ENCODE data around the gene ADCY3.
"Not testable (repeated sequence)": the region's sequence is repeated elsewhere in the genome, so short reads cannot be mapped to it uniquely, and the experiment has no call there.

ADCY3 gene

DNA sequence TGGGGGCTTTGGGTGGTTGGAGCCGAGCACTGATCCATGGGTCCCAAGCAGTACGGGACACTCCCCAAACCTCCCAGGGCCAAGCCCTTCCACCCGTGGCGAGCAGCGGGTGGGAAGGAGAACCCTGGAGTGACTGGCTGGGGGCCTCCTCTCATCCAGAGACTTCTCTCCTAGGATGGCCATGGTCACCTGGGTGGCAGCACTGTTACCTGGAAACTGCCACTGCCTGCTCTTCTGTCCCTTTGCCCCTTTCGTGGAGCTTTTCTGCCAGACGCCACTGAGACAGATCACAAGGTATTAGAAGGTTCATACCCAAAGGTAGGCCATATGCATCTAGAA, 99.9 kb downstream of the ADCY3 start:
- Histone ChIP-seq H3K4me1 (ENCODE audit: insufficient read depth, low read length) (peaks cover 18% of the 10 kb centered on the region), H3K27me3 (ENCODE audit: insufficient read depth, low read length) (no peaks in the 10 kb centered on the region), H3K36me3 (ENCODE audit: insufficient read depth, low read length) (peaks cover 86% of the 10 kb centered on the region), H3K27ac (ENCODE audit: low read depth, low read length) (no peak overlapping the region), H3K4me3 (ENCODE audit: low read length) (no peak overlapping the region), H3K9ac (ENCODE audit: low read depth, low read length) (no peak overlapping the region), H3K9me3 (ENCODE audit: insufficient read depth, low read depth, low read length) (no peaks in the 10 kb centered on the region)
- WGBS = 95% methylated on average over 7 of the region's 7 CpGs

- Histone ChIP-seq H3K4me1 (ENCODE audit: insufficient read depth, low read length) (peaks cover 18% of the 10 kb centered on the region), H3K4me3 (ENCODE audit: low read length) (no peak overlapping the region), H3K9me3 (ENCODE audit: insufficient read depth, low read depth, low read length) (no peaks in the 10 kb centered on the region), H3K27me3 (ENCODE audit: insufficient read depth, low read length) (no peaks in the 10 kb centered on the region), H3K9ac (ENCODE audit: low read depth, low read length) (no peak overlapping the region), H3K36me3 (ENCODE audit: insufficient read depth, low read length) (peaks cover 88% of the 10 kb centered on the region), H3K27ac (ENCODE audit: low read depth, low read length) (no peak overlapping the region)
- 91% methylated on average over 21 of the region's 21 CpGs for WGBS
Observed at GRCh38 chr2:24819442-24820174, 100.4 kb downstream of the ADCY3 start.

- no peak overlapping the region for H3K27ac ChIP-seq (ENCODE audit: low read depth, low read length)
- no peaks in the 10 kb centered on the region for H3K9me3 ChIP-seq (ENCODE audit: insufficient read depth, low read depth, low read length)
- WGBS = 82% methylated on average over 9 of the region's 9 CpGs
- H3K36me3 ChIP-seq (ENCODE audit: insufficient read depth, low read length) = peaks cover 90% of the 10 kb centered on the region
- H3K27me3 ChIP-seq (ENCODE audit: insufficient read depth, low read length) = no peaks in the 10 kb centered on the region
- H3K4me1 ChIP-seq (ENCODE audit: insufficient read depth, low read length) = peaks cover 18% of the 10 kb centered on the region
- no peak overlapping the region for H3K4me3 ChIP-seq (ENCODE audit: low read length)
- no peak overlapping the region for H3K9ac ChIP-seq (ENCODE audit: low read depth, low read length)
Observed at GRCh38 chr2:24818721-24819167, 101.3 kb downstream of the ADCY3 start.

- H3K36me3 ChIP-seq (ENCODE audit: insufficient read depth, low read length) = peaks cover 85% of the 10 kb centered on the region
- no peak overlapping the region for H3K9ac ChIP-seq (ENCODE audit: low read depth, low read length)
- H3K4me1 ChIP-seq (ENCODE audit: insufficient read depth, low read length) = peaks cover 12% of the 10 kb centered on the region
- WGBS = 95% methylated on average over 4 of the region's 4 CpGs
- H3K4me3 ChIP-seq (ENCODE audit: low read length) = no peak overlapping the region
- H3K27me3 ChIP-seq (ENCODE audit: insufficient read depth, low read length) = no peaks in the 10 kb centered on the region
- H3K27ac ChIP-seq (ENCODE audit: low read depth, low read length) = no peak overlapping the region
- H3K9me3 ChIP-seq (ENCODE audit: insufficient read depth, low read depth, low read length) = no peaks in the 10 kb centered on the region
Observed at GRCh38 chr2:24816884-24817283, 103.2 kb downstream of the ADCY3 start.

GRCh38 chr2:24816404-24816803, 103.6 kb downstream of the ADCY3 start:
- Histone ChIP-seq H3K36me3 (ENCODE audit: insufficient read depth, low read length) (peaks cover 87% of the 10 kb centered on the region), H3K27ac (ENCODE audit: low read depth, low read length) (no peak overlapping the region)
- 98% methylated on average over 6 of the region's 6 CpGs for WGBS

DNA sequence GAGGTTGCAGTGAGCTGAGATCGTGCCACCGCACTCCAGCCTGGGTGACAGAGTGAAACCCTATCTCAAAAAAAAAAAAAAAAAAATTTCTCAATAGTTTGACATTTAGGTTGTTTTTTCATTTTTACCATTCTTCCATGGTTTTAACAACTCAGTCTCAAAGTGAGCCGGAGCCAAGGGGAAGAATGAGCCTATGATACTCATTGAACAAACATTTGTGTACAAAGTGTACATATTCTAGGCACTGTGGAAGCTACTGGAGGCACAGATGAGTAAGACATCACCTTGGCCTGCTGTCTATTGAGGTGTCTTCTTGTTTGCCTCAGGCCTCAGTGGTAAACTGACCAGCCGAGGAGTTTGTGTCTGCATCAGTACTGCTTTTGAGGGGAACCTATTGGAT, 104.9 kb downstream of the ADCY3 start:
- Histone ChIP-seq H3K36me3 (ENCODE audit: insufficient read depth, low read length) (peaks cover 76% of the 10 kb centered on the region), H3K9me3 (ENCODE audit: insufficient read depth, low read depth, low read length) (no peaks in the 10 kb centered on the region), H3K9ac (ENCODE audit: low read depth, low read length) (no peak overlapping the region), H3K27ac (ENCODE audit: low read depth, low read length) (no peak overlapping the region), H3K27me3 (ENCODE audit: insufficient read depth, low read length) (no peaks in the 10 kb centered on the region), H3K4me3 (ENCODE audit: low read length) (no peak overlapping the region), H3K4me1 (ENCODE audit: insufficient read depth, low read length) (no peaks in the 10 kb centered on the region)
- 99% methylated on average over 3 of the region's 4 CpGs for WGBS

More at GRCh38 chr2:24816404-24816803, 103.6 kb downstream of the ADCY3 start:
- H3K27me3 ChIP-seq (ENCODE audit: insufficient read depth, low read length) = no peaks in the 10 kb centered on the region
- no peak overlapping the region for H3K4me3 ChIP-seq (ENCODE audit: low read length)
- H3K4me1 ChIP-seq (ENCODE audit: insufficient read depth, low read length) = peaks cover 8% of the 10 kb centered on the region
- H3K9me3 ChIP-seq (ENCODE audit: insufficient read depth, low read depth, low read length) = no peaks in the 10 kb centered on the region
- H3K9ac ChIP-seq (ENCODE audit: low read depth, low read length) = no peak overlapping the region

DNA sequence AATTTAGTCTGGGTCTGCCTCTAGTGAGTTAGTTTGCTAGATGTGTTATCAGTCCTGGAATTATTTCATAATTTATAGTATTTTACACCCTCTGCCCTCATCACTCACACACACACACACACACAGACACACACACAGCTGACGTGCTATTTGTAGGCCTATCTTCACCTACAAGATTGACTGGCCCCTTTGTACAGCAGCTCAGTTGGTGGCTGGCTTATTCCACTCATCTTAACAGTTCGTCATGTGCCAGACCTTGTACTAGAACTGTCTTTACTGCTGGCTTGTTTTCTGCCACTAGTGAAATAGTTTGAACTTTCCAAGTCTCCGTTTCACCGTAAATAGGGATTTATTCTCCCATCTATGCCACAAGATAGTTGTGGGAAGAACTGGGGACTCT, 105.5 kb downstream of the ADCY3 start:
- H3K4me3 ChIP-seq (ENCODE audit: low read length) = no peak overlapping the region
- no peaks in the 10 kb centered on the region for H3K27me3 ChIP-seq (ENCODE audit: insufficient read depth, low read length)
- peaks cover 73% of the 10 kb centered on the region for H3K36me3 ChIP-seq (ENCODE audit: insufficient read depth, low read length)
- no peaks in the 10 kb centered on the region for H3K4me1 ChIP-seq (ENCODE audit: insufficient read depth, low read length)
- no peak overlapping the region for H3K27ac ChIP-seq (ENCODE audit: low read depth, low read length)
- H3K9ac ChIP-seq (ENCODE audit: low read depth, low read length) = no peak overlapping the region
- H3K9me3 ChIP-seq (ENCODE audit: insufficient read depth, low read depth, low read length) = no peaks in the 10 kb centered on the region
- WGBS = 89% methylated on average over 2 of the region's 4 CpGs

GRCh38 chr2:24813691-24814137, 106.3 kb downstream of the ADCY3 start:
- 95% methylated on average over 4 of the region's 4 CpGs for WGBS
- Histone ChIP-seq H3K36me3 (ENCODE audit: insufficient read depth, low read length) (peaks cover 71% of the 10 kb centered on the region), H3K27ac (ENCODE audit: low read depth, low read length) (no peak overlapping the region)

DNA sequence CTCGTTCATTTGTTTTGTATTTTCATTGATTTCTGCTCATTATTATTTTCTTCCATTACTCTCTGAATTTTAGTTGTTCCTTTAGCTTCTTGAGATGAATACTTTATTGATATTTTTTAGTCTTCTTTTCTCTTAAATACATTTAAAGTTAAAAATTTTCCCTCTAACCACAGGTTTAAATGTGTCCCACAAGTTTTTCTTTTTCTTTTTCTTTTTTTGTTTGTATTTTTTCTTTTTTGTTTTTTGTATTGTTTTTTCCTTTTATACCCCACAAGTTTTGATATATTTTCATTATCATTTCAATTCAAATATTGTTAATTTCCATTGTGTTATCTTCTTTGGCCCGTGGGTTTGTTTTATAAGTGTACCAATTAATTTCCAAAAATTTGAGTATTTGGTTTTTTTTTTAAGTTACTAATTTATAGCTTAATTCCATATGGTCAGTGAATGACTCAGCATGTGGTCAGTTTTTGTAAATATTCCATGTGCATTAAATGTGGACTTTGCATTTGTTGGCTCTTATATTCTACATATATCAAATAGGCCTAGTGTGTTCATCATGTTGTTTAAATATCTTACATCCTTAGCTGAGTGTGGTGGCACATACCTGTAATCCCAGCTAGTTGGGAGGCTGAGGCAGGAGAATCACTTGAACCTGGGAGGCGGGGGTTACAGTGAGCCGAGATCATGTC, 110.6 kb downstream of the ADCY3 start:
- H3K9ac ChIP-seq (ENCODE audit: low read depth, low read length) = no peak overlapping the region
- no peak overlapping the region for H3K4me3 ChIP-seq (ENCODE audit: low read length)
- H3K4me1 ChIP-seq (ENCODE audit: insufficient read depth, low read length) = no peaks in the 10 kb centered on the region
- no peak overlapping the region for H3K27ac ChIP-seq (ENCODE audit: low read depth, low read length)
- H3K36me3 ChIP-seq (ENCODE audit: insufficient read depth, low read length) = peaks cover 58% of the 10 kb centered on the region
- WGBS = 95% methylated on average over 3 of the region's 4 CpGs
- H3K27me3 ChIP-seq (ENCODE audit: insufficient read depth, low read length) = no peaks in the 10 kb centered on the region
- peaks cover 11% of the 10 kb centered on the region for H3K9me3 ChIP-seq (ENCODE audit: insufficient read depth, low read depth, low read length)

More at GRCh38 chr2:24813691-24814137, 106.3 kb downstream of the ADCY3 start:
- no peaks in the 10 kb centered on the region; the same call in 1 of the 2 replicates for H3K9me3 ChIP-seq (ENCODE audit: insufficient read depth, low read depth, low read length)
- no peaks in the 10 kb centered on the region for H3K27me3 ChIP-seq (ENCODE audit: insufficient read depth, low read length)
- H3K9ac ChIP-seq (ENCODE audit: low read depth, low read length) = no peak overlapping the region
- H3K4me3 ChIP-seq (ENCODE audit: low read length) = no peak overlapping the region
- H3K4me1 ChIP-seq (ENCODE audit: insufficient read depth, low read length) = no peaks in the 10 kb centered on the region

DNA sequence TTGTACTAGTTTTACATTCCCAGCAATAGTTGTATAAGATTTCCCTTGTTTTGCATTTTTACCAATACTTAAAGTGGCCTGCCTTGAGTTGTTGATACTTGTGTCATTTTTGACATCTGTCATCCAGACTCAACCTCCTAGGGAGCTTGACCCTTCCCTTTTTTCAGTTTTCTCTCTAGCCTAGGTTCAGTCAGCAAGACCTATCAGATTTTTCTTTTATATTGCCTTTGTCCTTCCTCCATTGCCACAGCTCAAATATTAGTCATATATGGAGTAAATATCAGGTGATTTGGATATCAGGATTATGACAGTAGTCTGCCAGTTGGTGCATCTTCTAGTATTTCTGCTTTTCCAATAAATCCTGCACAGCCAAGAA, 113.4 kb downstream of the ADCY3 start:
- Histone ChIP-seq H3K9me3 (ENCODE audit: insufficient read depth, low read depth, low read length) (peaks cover 11% of the 10 kb centered on the region), H3K4me1 (ENCODE audit: insufficient read depth, low read length) (no peaks in the 10 kb centered on the region), H3K4me3 (ENCODE audit: low read length) (no peak overlapping the region), H3K27me3 (ENCODE audit: insufficient read depth, low read length) (no peaks in the 10 kb centered on the region), H3K36me3 (ENCODE audit: insufficient read depth, low read length) (peaks cover 43% of the 10 kb centered on the region), H3K9ac (ENCODE audit: low read depth, low read length) (no peak overlapping the region), H3K27ac (ENCODE audit: low read depth, low read length) (no peak overlapping the region)

DNA sequence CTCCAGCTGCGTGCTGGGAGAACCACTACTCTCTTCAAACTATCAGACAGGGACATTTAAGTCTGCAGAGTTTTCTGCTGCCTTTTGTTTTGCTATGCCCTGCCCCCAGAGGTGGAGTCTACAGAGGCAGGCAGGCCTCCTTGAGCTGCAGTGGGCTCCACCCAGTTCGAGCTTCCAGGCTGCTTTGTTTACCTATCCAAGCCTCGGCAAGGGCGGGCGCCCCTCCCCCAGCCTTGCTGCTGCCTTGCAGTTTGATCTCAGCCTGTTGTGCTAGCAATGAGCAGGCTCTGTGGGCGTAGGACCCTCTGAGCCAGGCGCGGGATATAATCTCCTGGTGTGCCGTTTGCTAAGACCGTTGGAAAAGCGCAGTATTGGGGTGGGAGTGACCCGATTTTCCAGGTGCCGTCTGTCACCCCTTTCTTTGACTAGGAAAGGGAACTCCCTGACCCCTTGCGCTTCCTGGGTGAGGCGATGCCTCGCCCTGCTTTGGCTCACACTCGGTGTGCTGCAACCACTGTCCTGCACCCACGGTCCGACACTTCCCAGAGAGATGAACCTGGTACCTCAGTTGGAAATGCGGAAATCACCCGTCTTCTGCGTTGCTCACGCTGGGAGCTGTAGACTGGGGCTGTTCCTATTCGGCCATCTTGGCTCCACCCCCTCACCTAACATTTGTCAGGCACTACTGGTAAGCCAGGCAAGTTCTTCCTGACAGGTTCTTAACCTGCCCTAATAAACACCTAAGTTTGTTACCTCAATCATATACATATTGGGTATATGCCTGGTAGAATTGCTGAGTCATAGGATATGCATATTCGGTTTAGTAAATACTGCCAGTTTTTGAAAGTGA, 114.0 kb downstream of the ADCY3 start:
- WGBS = 95% methylated on average over 25 of the region's 25 CpGs
- not testable (repeated sequence) for H3K27ac ChIP-seq (ENCODE audit: low read depth, low read length); H3K4me1 ChIP-seq (ENCODE audit: insufficient read depth, low read length); H3K4me3 ChIP-seq (ENCODE audit: low read length); H3K9ac ChIP-seq (ENCODE audit: low read depth, low read length); H3K27me3 ChIP-seq (ENCODE audit: insufficient read depth, low read length)
- H3K36me3 ChIP-seq (ENCODE audit: insufficient read depth, low read length) = peaks cover 43% of the 10 kb centered on the region
- H3K9me3 ChIP-seq (ENCODE audit: insufficient read depth, low read depth, low read length) = peaks cover 11% of the 10 kb centered on the region

All from HUES64 (cell line).